Transverse colon (tissue), 4 donors: Measurements from ENCODE around the gene TGFB3.

ENCODE experiments used
- EP300 ChIP-seq: sonication (generic); formaldehyde crosslinking; IDR thresholded peaks from one replicate; pipeline ENCODE4 v1.6.1; 2017; ENCODE audit warnings: antibody characterized with exemption, low read depth
- POLR2A ChIP-seq: fragments of 450-650 bp; IDR thresholded peaks from one replicate; pipeline ENCODE4 v1.6.1; 2016; ENCODE audit warnings: antibody characterized with exemption, mild to moderate bottlenecking, moderate library complexity
- POLR2AphosphoS5 ChIP-seq, 3 donors: sonication (generic); formaldehyde crosslinking; IDR thresholded peaks; one replicate each; pipeline ENCODE4 v1.6.1; 2016; ENCODE audit warnings: antibody characterized with exemption in 3 of 3
- TF ChIP-seq, protein P1 (sequence below), 5 experiments: fragments of 200-600 bp in 3 of 5; fragments of 450-650 bp in 2 of 5; sonication (generic) in 3 of 5; IDR thresholded peaks; 1 replicate in 2 of 5; 2 replicates in 3 of 5; pipeline ENCODE4 v1.5.1; 2016 to 2017; ENCODE audit warnings: antibody characterized with exemption in 5 of 5, inconsistent platforms in 3 of 5, mild to moderate bottlenecking in 2 of 5, moderate library complexity in 1 of 5

DNA sequence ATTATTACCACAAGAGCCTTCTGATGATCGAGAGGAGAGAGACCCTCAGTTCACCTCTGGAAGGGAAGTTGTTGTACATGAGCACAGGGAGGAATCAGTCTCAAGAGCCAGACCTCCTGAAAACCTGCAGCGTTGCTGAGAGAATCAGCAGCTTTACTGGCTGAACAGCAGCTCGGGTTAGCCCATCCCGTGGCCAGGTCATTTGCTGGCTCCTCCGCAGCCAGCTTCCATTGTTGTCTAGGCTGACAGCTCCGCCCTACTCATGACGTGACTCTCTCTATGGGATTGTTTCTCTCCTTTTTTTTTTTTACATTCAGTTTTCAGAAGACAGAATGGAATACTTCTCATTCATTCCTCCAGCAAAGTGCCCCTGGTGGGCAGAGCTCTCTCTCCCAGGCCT lies 69.9 kb downstream of the TGFB3 start:
- no peak for TF ChIP-seq POLR2A
- TF ChIP-seq, protein P1, sequence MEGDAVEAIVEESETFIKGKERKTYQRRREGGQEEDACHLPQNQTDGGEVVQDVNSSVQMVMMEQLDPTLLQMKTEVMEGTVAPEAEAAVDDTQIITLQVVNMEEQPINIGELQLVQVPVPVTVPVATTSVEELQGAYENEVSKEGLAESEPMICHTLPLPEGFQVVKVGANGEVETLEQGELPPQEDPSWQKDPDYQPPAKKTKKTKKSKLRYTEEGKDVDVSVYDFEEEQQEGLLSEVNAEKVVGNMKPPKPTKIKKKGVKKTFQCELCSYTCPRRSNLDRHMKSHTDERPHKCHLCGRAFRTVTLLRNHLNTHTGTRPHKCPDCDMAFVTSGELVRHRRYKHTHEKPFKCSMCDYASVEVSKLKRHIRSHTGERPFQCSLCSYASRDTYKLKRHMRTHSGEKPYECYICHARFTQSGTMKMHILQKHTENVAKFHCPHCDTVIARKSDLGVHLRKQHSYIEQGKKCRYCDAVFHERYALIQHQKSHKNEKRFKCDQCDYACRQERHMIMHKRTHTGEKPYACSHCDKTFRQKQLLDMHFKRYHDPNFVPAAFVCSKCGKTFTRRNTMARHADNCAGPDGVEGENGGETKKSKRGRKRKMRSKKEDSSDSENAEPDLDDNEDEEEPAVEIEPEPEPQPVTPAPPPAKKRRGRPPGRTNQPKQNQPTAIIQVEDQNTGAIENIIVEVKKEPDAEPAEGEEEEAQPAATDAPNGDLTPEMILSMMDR (IDR thresholded peaks at IDR 0.05) = no peak
- no peak for TF ChIP-seq POLR2AphosphoS5 (IDR thresholded peaks at IDR 0.05)
- no peak for TF ChIP-seq EP300
